C1 segment of cervical spinal cord (tissue), 14 donors: ENCODE measurements around the gene FIBP.
"Not testable (repeated sequence)": the region's sequence is repeated elsewhere in the genome, so short reads cannot be mapped to it uniquely, and the experiment has no call there.

ENCODE experiments used
- DNase-seq, 14 donors: peaks; one replicate each; lab custom pipeline; 2025; lab: John Stamatoyannopoulos, UW

FIBP gene

DNA sequence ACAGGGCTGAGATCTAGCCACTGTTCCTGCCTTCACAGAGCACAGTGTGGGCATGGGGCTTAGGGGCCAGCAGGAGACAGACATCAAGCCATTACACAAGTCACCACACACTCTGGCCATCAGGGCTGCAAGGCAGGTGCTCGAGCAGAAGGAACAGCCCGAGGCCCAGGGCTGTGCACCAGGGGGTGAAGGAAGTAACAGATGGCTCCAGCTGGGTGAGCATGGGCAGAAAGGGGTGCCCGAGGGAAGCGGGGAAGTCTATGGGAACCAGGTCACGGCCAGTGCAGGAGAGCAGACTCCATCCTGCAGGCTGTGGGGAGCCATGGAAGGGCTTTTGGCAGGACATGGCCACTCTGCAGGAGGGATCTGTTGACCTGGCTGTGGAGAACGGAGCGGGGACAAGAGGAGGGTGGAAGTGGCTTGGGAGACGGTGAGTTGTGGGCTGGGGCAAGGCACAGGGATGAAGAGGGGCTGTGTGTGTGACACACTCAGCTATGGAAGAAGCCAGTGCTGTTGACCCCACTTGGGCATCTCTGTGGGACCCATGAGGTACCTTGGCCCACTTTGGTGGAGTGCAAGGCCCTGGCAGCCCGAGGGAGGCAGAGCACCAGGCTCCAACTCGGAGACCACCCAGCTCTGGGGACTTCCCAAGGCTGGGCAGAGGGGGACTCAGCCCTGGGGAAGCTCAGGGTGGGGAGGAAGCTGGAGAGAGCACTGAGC lies 27.0 kb upstream of the FIBP start:
- DNase-seq: peak in 3 of 14 donors; percentile 30 to 92 (median 32)

DNA sequence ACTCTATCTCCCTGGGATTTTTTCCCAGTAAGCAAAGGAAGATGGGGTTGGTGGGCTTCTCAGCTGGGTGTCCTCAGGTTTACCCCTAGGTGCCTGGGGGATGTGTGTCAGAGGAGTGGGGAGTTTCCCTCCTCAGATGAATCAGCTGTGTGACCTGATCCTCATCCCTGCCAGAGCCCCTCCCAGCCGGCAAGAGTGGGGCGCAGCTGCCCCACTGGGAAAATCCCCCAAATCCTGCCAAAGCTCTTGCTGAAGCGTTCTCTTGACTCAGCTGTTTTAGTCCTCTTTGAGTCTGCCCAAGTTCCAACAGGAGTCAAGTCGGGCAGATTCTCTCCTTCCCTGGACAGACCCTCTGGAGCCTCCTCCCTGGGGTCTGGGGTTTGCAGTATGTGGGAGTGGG lies 24.6 kb upstream of the FIBP start:
- DNase-seq: no peak

DNA sequence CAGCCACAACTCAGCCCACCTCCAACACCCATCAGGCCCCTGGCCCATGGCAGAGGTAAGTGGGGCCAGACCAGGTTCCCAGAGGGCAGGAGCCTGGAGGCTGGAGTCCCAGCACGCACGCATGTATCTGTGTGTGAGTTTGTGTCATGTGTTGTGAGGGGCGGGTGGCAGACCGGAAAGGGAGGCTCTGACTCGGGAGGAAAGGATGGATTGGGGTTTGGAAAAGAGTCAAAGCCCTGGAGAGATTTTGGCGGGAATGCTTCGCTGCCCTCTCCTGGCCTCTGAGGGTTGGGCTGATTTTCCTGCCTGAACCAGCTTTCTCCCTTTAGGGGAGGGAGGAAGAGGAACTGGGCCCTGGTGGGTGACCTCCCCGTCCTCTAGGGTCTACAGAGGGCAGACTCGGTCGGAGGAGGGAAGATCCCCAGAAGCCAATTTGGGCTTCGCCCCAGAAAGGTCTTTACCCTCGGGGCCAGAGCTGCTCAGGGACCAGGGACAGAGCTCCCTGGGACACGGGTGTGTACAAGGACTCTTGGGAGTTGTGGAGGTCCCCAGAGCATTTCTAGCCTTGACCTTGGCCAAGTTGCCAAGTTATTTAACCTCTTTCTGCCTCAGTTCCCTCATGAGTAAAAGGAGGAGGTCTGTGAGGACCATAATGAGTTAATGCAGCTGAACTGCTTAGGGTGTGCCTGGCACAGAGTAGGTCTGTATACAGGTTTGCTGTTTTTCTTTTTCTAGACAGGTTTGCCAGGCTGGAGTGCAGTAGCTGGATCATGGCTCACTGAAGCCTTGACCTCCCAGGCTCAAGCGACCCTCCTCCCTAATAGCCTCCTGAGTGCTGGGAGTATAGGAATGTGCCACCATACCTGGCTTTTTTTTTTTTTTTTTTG lies 23.7 kb upstream of the FIBP start:
- peak in 2 of 14 donors; percentile 24 to 79 for DNase-seq

GRCh38 chr11:65907878-65908277 lies 19.6 kb upstream of the FIBP start:
- DNase-seq: no peak

GRCh38 chr11:65906602-65907001 lies 18.3 kb upstream of the FIBP start:
- no peak for DNase-seq

- DNase-seq: no peak
Measured at GRCh38 chr11:65903715-65904114, 15.4 kb upstream of the FIBP start.

DNA sequence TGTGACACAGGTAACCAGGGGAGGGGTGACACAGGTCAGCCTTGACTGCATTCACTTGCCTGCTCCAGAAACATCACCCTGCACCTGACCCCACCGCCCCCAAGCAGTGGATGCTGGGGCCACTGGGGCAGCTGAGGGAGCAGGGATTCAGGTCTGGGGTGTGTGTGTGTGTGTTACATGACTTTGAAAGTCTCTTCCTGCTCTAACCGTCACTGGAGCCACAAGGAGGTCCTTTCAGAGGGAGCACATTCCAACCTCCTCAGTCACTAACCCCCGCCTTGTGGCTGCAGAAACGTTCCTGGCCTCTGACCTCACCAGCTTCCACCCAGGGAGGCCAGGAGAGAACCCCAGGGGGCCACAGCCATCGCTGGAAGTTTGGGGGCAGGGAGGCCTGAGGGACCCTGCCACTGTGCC lies 14.8 kb upstream of the FIBP start:
- no peak for DNase-seq

DNA sequence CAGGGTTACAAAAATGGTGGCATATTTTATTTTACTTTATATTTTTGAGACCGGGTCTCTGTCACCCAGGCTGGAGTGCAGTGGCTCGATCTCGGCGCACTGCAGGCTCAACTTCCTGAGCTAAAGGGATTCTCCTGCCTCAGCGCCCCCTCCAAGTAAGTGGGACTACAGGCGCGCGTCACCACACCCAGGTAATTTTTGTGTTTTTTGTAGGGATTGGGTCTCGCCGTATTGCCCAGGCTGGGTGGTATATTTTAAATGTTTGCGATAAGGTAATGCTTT lies 12.6 kb upstream of the FIBP start:
- DNase-seq: no peak

DNA sequence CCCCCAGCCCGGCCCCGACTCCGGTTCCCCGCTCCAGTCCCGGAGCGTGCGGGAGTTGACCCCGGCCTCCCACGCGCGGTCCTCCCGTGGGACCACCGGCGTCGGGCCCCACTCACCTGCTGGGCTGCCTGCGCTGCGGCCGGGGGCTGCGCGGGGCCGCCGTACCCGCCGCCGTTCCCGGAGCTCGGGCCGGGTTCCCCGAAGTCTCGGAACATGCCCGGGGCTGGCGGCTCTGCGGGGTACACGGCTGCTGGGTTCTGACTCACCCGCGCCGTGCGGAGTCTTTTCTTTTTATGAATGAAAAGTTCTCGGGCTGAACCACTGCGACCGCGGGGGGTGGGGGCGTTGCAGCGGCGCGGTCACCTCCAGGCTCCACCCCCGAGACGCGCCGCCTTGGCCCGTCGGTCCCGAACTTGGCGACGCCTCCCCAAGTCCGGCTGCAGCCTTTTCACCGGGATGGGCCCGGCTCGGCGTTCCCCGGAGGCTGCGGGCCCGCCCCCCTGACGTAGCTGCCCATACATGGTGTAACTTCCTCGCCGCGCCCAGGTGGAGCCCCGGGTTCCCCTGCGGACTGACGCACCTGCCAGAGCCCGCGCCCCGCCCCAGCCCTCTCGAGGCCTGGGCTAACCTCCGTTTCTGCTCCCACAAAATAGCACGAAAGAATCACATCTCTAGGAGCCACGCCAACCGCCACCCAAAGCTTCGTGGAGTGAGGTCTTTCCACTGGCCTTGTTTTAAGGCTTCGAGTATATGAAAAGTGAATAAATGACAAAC lies 12.0 kb upstream of the FIBP start, which contains the start of gene FOSL1:
Gene FOSL1, minus strand, starts transcription at position 264 of the 774 bp plus-strand sequence. Its CDS starts 49 bp downstream, at position 215.
- DNase-seq: peak in 8 of 14 donors; percentile 27 to 78 (median 45)

GRCh38 chr11:65899356-65900124 lies 11.3 kb upstream of the FIBP start:
- peak in 1 of 14 donors; percentile 55 for DNase-seq

GRCh38 chr11:65898656-65899355 lies 10.5 kb upstream of the FIBP start:
- no peak for DNase-seq

DNA sequence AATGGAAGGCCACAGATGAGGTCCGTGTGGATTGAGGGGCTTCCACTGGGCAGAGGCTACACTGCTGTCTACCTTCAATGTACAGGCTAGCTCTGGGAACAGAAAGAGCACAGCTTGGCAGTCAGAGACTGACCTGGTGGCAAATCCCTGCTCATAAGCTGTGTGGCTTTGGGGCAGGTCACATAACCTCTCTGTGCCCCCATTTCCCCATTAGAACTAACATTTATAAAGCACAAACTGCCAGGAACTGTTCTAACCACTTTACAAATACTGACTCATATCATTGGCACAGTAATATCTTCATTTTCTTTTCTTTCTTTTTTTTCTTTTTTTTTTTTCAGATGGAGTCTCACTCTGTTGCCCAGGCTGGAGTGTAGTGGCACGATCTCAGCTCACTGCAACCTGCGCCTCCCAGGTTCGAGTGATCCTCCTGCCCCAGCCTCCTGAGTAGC lies 8.8 kb upstream of the FIBP start:
- no peak for DNase-seq

GRCh38 chr11:65896034-65896999 lies 8.0 kb upstream of the FIBP start:
- DNase-seq: no peak

GRCh38 chr11:65895482-65895981 lies 7.3 kb upstream of the FIBP start:
- DNase-seq: no peak

DNA sequence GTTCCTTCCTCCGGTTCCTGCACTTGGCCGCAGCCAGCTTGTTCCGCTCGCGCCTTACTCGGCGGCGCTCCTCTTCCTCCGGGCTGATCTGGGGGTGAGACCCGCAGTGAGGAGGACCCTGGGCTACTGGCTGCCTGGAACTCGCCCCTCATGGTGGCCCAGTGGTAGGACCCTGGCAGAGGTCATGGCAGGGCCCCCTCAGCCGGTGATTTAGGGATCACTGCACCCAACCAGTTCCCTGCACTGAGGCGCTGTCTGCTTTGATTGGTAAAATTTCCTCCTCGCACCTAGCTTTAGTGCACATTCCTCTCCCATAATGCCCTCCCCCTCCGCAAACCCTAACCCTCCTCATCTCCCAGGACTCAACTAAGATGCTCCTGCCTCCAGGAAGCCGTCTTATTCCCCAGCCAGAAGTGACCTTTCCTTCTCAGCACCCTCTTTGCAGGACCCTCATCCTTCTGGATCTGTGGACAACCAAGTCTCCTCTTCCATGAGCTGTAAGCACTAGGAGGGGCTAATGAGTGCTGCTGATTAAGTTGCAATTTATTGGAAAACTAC lies 5.8 kb upstream of the FIBP start:
- DNase-seq: peak in 1 of 14 donors; percentile 14

DNA sequence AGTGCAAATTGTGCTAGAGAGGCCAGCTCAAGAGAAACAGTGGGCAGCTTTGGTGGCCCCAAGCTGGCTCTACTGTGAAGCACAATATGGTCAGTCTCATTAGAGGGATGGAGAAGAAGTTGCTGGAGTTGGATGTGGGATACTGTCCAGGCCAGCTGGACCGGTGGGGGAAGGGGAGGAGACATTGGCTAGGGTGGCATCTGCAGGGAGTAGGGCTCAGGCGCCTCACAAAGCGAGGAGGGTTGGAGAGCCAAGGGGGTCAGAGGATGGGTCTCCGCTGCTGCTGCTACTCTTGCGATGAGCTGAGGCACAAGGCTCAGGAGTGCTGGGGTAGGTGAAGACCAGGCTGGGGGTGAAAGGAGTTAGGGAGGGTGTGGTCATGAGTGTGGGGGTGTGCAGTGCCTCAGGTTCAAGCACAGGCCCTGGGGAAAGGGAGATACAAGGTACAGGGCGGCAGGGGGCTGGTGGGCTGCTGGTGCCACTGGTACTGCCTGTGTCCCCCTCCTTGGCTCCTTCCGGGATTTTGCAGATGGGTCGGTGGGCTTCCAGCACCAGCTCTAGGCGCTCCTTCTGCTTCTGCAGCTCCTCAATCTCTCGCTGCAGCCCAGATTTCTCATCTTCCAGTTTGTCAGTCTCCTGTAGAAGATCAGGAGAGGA lies 4.5 kb upstream of the FIBP start:
- DNase-seq: peak in 1 of 14 donors; percentile 47

DNA sequence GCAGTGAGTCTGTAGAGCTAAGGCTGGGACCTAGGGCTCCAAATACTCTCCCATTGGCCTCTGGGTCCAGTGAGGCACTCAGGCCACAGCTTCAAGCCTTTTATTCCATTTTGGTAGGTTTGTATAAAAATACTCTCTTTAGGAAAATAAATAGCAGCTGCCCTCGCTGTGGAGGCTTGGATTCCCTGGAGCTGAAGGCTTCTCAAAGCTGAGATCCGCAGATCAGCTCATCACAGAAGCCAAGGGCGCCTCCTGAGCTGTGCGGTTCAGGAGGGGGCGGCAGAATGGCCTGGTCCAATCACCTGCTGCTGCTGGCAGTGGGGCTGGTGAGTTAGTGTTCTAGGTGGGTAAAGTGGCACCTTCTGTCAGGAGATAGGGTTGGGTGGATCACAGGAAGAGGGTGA lies 3.9 kb upstream of the FIBP start:
- not testable (repeated sequence) for DNase-seq
